NCI-H2227 treated with DMSO at 0.1 percent for 48 hours (cell line): ENCODE data around the gene CYP39A1.

Experiments used
- DNase-seq: peaks from one replicate; lab custom pipeline; 2025; lab: John Stamatoyannopoulos, UW

Gene CYP39A1

GRCh38 chr6:46652603-46653438 lies at the start of gene CYP39A1, which contains the start of gene SLC25A27:
CYP39A1 (minus strand) TSS chr6:46652818; CDS start chr6:46652582, 236 bp downstream.
SLC25A27 (plus strand) TSS chr6:46652975; CDS start chr6:46653193, 218 bp downstream.
- DNase-seq: peak; percentile 76

- DNase-seq: no peak
Measured at GRCh38 chr6:46699970-46700369, 47.4 kb upstream of the CYP39A1 start.

GRCh38 chr6:46690911-46691451 lies 38.4 kb upstream of the CYP39A1 start:
- DNase-seq: no peak

- DNase-seq: no peak
Measured at GRCh38 chr6:46690141-46690755, 37.6 kb upstream of the CYP39A1 start.

- DNase-seq: no peak
Measured at GRCh38 chr6:46689657-46690056, 37.0 kb upstream of the CYP39A1 start.

- DNase-seq: no peak
Measured at GRCh38 chr6:46688966-46689335, 36.3 kb upstream of the CYP39A1 start.

GRCh38 chr6:46688117-46688965 lies 35.7 kb upstream of the CYP39A1 start:
- no peak for DNase-seq

GRCh38 chr6:46687619-46688097 lies 35.0 kb upstream of the CYP39A1 start, which contains the start of gene TDRD6:
TDRD6 (plus strand) TSS chr6:46687885; CDS start chr6:46688129, 244 bp downstream.
- no peak for DNase-seq

GRCh38 chr6:46684771-46685170 lies 32.2 kb upstream of the CYP39A1 start:
- DNase-seq: no peak

GRCh38 chr6:46677314-46677654 lies 24.7 kb upstream of the CYP39A1 start:
- DNase-seq: no peak

GRCh38 chr6:46676604-46677313 lies 24.1 kb upstream of the CYP39A1 start:
- DNase-seq: no peak

- DNase-seq: no peak
Measured at GRCh38 chr6:46674410-46674809, 21.8 kb upstream of the CYP39A1 start.

GRCh38 chr6:46667377-46667776 lies 14.8 kb upstream of the CYP39A1 start:
- DNase-seq: no peak

- no peak for DNase-seq
Measured at GRCh38 chr6:46661483-46661882, 8.9 kb upstream of the CYP39A1 start.

- DNase-seq: no peak
Measured at GRCh38 chr6:46657642-46658041, 5.0 kb upstream of the CYP39A1 start.

GRCh38 chr6:46655803-46656202 lies 3.2 kb upstream of the CYP39A1 start:
- no peak for DNase-seq

- DNase-seq: no peak
Measured at GRCh38 chr6:46653439-46654195, 999 bp upstream of the CYP39A1 start.

GRCh38 chr6:46652232-46652602 lies 401 bp downstream of the CYP39A1 start:
- DNase-seq: no peak

- DNase-seq: no peak
Measured at GRCh38 chr6:46651816-46652215, 802 bp downstream of the CYP39A1 start.

GRCh38 chr6:46651006-46651405 lies 1.6 kb downstream of the CYP39A1 start:
- DNase-seq: no peak
